Fibroblast of skin of abdomen (primary cell): ENCODE data around the gene PACRG.

ENCODE experiments used
- DNase-seq: peaks from one replicate; pipeline ENCODE4 v3.0.0-alpha.2; 2013

Gene PACRG

DNA sequence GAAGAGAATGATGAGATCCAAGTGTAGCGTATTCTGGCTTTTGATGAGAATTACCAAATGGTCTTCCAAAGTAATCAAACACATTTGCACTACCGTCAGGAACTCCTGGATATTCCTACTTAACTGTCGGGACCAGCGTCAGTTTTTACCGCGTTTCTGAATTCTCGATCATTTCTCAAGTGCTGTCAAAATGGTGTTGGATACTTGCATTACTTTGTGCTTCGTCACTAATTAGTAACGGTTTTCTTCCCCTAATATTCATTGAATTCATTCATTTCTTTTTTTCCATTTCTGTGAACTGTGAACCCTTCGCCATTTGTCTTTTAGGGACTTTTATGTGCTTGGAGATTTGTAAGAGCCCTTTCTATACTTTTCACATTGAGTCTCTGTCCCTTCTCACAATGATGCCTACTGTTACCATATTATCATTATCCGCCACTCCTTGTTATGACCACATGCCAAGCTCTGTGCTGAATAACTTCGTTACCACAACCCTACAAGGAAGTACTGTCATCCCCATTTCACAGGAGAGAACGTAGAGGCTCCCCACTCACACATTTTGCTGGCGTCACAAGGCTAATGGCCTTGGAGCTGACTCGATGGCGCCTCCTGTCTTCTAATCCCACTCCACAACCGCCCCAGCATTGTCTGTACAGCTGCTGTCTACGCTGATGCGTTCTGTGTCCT lies 612.6 kb downstream of the PACRG start:
- no peak for DNase-seq

DNA sequence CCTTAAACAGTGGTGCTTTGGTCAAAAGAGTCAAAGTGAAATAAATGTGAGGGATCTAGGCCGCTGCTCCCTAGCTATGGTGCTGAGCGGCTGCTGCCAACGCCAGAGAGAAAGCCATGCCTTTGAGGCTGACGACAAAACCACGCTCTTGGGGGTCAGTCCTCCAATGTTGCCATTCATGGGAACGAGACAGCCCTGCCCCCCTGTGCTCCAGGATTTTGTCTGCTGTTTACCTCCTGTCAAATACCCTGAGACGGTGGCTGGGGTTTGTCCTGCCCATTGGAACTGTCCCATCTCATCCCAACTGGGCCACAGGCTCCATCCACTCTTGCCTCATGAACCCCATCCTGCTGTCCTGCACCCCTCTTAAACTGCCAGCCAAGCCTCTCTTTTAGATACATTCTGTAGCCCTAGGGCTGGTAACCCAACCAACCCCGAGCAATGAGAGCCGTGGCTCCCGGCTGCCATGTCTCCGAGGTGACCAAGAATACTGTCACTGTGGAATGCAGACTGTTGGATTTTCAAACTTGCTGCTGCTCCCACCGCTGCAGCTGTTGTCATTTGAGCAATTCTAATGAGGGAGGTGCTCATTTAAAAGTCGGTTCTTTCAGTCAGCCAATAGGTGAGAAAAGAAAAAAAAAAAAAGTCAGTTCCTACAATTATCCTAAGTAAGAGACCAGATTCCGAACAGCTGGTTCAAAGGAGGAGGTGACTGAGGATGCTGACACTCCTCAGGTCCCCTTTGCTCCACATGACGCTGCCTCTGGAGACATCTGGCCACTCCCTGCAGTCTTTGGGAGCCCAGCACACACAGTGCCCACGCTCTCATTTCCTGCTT lies 613.7 kb downstream of the PACRG start:
- DNase-seq = no peak

DNA sequence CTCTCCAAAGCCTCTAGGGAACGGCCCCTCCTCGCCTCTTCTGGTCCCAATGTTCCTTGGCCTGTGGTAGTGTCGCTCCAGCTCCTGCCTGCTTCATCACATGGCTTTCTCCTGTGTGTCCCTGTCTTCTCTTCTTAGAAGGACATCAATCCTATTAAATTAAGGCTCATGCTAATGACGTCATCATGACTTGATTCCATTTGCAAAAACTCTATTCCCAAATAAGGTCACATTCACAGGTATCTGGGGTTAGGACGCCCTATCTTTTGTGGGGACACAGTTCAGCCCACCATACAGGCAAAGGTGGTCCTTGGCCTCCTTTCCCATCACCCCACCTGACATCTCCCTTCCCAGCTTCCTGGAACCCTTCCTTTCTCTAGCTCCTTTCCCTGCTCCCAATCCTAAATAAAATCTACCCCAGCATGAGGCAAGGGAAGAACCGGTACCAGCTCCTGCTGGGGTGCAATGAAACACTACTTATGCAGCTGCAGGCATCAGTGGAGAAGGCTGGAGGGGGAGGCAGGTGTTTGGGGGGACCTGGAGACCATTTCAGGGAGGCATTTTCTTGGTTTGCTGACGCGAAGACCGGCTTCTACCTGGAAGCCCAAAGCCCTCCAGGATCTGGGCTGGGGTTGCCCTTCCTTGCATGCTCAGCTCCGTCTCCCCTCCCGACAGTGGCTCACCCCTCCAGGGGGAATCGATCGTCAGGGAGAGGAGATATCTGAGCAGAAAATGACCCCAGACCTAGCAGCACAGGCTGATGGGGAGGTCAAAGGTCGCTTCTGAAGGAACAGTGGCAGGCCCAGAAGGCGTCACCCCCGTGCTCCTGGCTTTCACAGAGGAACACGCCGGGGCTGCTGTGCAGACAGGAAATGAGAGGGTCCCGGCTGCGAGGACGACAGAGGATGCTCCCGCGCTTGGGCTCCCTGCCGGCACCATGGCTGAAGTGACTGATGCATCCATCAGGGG lies 615.1 kb downstream of the PACRG start:
- no peak for DNase-seq

DNA sequence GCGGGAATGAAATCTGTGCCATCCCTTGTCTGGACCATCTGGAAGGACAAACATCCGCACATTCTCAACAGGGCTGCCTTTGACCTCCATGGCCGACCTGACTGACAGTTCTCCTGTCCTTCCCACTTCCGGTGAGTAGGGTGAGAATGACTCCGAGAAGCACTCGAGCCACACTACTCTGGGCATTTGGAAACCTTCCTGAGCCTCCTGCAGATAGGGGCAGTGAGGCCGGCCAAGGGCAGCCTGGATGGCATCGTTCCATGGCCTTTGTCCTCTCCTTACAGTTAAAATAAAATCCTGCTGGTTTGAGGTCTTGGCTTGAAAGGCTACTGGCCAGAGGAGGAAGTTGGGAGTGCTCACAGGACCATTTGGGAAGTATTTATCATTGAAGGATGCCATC lies 615.8 kb downstream of the PACRG start:
- no peak for DNase-seq

DNA sequence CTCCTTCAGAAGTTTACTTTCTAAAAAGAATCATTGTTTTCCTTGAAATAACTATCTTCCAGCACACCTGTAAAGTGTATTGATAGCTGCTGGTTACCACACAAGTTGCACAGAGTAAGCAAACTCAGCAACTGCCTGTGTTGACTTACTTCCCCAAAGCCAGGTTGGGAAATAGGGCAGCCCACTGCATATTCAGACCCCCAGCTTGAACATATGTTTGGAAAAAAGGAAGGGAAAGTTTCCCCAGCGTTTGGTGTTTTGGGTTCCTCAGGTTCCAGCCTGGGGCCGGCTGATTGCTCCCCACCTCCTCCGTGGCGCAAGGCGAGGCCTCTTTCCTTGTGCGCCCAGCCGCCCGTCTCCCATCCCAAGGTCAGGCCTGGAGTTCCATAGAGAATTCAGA lies 616.6 kb downstream of the PACRG start:
- DNase-seq = no peak

DNA sequence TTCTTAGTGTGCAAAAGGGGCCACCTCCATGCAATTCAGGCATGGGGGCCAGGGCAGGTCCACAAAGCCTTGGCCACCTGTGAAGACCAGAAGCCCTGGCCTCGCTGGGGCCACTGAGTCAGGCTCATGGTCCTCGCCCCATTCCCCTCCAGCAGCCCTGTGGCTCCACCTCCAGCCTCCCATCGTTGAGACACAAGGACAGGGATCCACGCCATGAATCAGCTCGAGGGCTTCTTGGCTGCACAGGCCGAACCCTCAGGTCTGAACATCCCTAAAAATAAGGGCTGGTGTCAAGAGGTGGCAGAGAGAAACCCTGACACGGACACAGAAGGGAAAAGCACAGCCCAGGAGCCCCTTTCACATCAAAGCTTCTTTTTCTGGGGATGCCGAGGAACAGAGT lies 618.2 kb downstream of the PACRG start:
- no peak for DNase-seq

DNA sequence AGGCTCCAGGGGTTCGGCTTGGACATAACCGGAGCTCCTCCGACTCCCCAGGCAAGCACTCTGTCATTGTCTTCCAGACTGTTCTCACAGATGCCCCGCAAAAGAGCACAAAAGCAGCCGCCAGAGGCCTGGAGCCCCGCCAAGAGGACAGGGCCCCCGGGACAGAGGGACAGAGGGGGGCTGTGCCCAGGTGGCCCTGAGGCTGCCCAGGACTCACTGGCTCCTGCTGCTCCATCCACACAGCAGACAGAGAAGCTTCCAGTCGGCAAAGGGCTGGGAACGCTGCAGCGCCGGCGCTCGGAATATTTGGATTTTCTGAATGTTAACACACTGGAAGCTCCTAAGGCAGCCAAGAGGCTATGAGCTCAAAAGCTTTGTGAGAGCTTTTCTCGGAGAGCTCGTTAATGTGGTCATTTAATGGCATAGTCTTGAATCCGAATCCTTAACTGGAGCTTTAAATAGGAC lies 618.8 kb downstream of the PACRG start:
- DNase-seq = no peak

DNA sequence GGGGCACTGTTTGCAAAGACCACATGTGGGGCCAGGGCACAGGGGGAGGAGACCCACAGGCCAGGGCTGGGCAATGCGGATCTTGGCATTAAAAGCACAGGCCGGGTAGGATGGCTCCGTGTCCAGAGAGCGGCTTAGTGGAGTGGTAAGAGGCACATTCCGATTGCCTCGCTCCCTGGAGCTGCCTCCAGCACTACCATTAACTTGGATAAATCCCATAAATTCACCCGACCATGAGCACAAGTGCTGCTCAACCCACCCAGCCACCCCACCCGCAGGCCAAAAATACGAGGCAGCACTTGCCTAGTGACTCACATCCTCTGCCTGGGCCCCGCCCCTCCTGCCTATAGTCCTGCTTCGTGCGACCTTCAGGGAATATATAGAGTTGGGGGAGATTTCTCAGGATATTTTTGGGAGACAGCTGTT lies 619.3 kb downstream of the PACRG start:
- DNase-seq = peak; percentile 6

DNA sequence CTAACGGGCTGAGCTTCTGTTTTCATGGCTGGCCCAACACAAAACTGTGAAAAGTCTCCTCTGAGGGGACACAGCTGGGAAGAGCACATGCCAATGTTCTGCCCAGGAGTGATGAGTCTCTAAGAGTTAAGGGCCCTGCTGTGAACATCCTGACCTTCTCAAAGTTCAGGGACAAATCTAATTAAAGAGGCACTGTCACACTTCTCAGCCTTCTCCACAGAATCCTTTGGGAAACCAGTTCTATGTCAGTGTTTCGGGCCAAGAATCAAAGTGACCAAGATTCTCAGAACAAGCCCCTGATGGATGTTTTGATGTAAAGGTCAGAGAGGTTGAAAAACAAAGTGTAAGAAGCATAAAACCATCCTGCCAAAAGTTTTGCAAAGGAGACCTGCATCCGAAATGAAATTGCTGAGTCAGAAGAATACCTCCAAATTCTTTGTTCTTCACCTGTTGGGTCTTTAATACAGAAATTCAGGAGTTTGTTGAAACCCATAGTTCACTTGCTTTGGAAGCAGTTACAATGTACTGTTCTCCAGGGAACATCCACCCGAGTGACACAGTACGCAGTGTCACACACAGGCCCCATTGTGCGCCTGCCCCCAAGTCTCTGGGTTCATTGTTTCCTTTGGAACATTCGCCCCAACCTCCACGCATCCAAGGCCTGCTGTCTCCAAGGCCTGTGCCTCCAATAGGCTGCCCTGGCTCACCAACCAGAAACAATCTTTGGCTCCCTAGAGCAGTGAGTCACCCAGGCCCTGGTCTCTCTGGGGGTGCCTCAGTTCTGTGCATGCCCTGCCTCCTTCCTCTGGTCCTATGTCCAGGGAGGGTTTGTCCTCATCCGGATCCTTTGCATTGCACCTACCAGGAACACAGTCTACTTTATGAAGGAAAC lies 621.3 kb downstream of the PACRG start:
- DNase-seq = no peak

DNA sequence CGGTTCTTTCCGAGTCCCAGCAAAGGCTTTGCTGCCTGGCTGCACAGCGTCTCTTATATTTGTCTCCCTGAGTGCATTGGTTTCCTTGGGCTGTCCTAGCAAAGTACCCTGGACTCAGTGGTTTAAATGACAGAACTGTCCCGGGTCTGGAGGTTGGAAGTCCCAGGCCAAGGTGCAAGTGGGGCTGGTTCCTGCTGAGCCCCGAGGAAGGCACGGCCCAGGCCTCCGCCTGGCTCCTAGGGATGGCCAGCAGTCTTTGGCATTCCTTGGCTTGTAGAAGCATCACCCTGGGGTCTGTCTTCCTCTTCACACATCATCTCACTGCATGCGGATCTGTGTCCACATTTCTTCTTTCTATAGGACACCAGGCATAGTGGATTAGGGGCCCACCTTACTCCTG lies 621.9 kb downstream of the PACRG start:
- DNase-seq = no peak

DNA sequence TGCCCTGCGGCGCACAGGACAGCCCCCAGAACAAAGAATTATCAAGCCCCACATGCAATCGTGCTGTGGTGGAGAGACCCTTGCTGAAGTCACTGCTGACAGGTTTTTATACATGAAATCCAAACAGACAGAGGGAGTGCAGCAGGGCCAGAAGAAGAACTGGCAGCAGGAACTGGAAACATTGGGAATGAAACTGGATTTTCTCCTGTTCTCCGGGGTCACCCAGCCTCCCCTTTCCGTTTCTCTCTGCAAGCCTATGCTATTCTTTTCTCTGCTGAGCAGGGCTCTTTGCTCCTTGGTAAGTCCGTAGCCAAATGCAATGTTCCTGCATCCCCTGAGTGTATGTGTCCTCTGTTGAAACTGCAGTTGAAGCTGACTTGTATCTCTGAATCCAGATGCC lies 623.2 kb downstream of the PACRG start:
- DNase-seq = no peak

DNA sequence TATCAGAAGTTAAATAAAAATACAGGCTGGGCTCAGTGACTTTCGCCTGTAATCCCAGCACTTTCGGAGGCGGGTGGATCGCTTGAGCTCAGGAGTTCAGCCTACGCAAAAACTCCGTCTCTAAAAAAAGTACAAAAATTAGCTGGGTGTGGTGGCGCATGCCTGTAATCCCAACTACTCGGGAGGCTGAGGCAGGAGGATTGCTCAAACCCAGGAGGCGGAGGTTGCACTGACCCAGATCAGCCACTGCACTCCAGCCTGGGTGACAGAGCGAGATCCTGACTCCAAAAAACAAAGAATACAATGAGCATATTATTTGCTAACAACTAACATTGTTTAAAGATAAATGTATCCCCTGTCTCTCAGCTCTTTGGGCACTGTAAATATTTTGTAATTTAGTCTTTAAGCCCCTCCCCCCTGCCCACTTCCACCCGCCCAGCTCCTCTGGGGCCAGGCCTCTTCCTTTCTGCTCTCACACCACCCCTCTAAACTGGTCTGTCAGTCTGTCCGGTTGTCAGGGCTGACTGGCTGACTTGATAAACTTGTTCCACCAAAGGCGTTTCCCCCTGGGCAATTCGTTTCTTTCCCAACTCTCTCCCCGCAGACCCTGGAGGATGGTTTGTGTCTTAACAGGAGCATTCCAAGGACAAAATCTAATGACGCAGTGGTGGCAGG lies 624.4 kb downstream of the PACRG start:
- no peak for DNase-seq

DNA sequence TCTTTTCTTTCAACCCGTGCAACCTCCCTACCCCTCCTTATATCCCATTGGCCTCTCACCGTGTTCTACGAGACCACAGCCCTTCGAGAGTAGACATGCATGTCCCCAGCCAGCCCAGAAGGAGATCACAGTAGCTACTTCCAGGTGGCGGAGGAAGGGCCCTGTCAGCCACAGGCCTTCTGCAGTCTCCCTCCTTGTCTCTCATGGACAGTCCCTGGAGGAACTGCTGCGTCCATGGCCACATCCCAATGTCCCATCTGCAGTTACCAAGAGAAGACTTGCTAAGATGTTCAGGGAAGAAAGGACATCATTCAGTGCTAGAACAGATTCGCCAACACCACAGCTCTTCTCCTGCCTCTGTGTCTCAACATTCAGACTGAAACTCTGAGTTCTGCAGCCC lies 625.2 kb downstream of the PACRG start:
- DNase-seq = no peak

DNA sequence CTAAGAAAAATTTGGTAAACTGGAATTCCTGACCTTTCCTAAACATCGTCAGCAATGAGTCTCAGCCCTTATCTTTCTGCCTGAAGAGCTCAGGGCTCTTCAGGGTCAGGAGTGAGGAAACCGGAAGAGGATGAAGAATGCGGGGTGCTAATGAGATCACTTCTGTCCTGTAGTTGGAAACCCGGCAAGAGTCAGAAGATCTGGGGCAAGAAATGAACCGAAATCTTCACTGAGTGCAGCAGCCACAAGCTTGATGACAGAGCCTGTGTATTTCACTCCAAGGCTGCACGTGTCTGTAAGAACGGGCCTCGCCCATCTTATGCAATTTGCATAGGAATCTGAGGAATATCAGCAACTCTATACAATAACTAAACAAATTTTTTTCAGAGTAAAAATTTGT lies 626.3 kb downstream of the PACRG start:
- no peak for DNase-seq

DNA sequence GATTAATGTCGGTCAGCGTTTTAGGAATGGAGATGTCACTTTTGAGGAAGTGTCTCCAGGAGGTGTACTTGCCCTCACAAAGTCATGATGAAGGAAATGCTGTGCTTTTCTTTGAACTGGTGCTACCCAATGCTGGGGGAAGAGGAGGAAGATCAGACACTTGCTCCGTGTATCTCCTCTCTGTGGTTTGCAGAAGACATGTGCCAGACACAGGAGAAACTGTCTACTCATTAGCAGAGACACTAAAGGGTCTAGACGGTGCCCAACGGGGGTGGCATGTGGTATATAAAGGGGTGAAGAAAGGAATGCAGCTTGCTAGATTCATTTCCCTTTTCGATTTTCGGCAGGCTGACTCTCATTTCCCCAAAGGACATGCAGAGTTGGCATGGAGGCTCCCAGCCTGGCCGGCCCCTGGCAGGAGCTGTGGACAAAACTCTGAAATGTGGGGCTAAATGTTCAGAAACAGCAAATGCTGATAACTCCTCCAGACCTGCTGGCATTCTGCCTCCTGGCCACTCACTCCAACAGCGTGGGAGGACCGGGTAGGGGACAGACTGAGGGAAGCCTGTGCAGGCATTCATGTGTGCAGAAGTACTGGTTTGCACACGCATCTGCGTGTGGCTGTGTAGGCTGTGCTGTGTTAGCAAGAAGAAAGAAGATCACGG lies 627.1 kb downstream of the PACRG start:
- DNase-seq = peak; percentile 16

DNA sequence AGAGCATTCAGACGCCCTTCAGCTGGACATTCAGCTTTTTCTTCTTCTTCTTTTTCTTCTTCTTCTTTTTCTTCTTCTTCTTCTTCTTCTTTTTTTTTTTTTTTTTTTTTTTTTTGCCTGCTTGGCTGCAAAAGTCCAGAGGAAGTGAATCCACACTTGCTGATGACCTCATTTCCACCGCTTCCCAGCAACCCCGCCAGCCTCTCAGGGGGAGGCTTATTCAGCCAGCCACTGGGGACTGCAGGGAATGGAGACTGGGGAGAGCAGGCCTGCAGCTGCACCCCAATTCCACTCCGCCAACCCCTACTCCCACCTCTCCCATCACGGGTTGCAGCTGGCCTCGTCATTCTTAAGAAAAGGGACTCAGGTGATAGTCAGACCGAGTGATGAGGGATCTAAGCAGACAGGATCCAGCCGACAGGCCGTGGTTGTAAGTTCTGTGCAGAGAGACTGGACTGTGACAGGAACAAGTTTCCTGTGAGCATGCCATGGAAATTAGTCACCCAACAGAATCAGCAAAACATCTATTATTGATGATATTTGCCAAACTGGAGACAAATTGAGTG lies 627.7 kb downstream of the PACRG start:
- DNase-seq = peak; percentile 80

DNA sequence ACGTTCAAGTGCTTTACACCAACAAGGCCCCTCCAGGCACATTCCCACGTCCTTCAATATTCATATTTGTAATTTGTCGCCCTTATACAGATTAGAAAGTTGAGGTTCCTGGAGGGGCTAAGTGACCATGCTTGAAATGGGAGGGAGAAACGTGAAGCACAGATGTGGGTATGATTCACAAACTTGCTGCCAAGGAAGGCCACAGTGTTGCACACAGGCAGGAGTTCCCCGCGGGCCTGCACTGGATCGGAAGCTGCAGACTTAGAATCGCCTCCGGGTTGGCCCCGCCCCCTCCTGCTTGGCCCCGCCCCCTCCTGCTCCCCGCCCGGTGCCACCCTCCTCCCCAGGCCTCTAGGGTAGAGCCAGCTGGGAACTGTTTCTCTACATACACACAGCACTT lies 628.5 kb downstream of the PACRG start:
- peak; percentile 85 for DNase-seq

DNA sequence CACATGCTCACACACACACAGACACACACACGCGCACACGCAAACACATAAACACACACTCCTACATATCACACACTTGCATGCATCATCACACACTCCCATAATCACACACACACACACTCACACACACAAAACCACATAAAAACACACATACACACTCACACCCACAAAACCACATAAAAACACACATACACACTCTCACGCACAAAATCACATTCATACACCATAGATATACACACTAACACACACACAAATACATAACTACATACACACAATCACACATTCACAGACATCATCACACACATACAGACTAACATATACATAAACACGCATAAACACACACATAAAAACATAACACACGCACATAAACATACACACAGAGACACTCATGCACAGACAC lies 629.0 kb downstream of the PACRG start:
- no peak for DNase-seq

DNA sequence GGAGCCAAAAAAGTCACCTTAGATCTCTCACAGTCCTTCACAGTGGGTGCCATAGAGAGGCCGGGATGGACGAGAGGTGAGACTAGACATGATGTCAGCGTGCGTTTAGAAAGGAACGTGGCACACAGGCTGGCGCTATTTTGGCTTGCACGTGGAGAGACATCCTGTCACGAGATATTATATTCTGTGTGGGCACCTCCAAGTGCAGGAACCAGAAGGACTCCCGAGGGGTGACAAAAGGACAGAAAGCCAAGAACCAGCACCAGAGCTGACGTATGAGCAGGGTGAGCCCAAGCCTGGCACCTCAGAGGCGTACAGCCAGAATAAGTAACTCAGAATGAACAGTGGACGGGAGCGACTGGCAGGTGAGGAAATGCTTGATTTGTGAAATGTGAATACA lies 636.9 kb downstream of the PACRG start:
- no peak for DNase-seq
